GM04503 (cell line): Measurements from ENCODE around the gene QRFP.

Experiments used
- DNase-seq: peaks from one replicate; pipeline ENCODE4 v3.0.0-alpha.2; 2012; ENCODE audit warnings: low read depth

Gene QRFP

GRCh38 chr9:130904070-130905044 is 7.7 kb upstream of the QRFP start:
- DNase-seq = no peak

- DNase-seq = no peak
Measured at GRCh38 chr9:130903194-130904069, 6.8 kb upstream of the QRFP start.

- no peak for DNase-seq
Measured at GRCh38 chr9:130902204-130903185, 5.9 kb upstream of the QRFP start.

GRCh38 chr9:130901498-130902203 is 5.0 kb upstream of the QRFP start:
- DNase-seq = no peak

- DNase-seq = no peak
Measured at GRCh38 chr9:130900701-130901497, 4.3 kb upstream of the QRFP start.

GRCh38 chr9:130899051-130899748 is 2.6 kb upstream of the QRFP start:
- no peak for DNase-seq

- DNase-seq = no peak
Measured at GRCh38 chr9:130898552-130898852, 1.9 kb upstream of the QRFP start.

GRCh38 chr9:130897848-130898551 is 1.4 kb upstream of the QRFP start:
- no peak for DNase-seq

- no peak for DNase-seq
Measured at GRCh38 chr9:130897105-130897751, 616 bp upstream of the QRFP start.

- no peak for DNase-seq
Measured at GRCh38 chr9:130895481-130896232, 955 bp downstream of the QRFP start.

- DNase-seq = no peak
Measured at GRCh38 chr9:130895038-130895437, 1.6 kb downstream of the QRFP start.

- no peak for DNase-seq
Measured at GRCh38 chr9:130894546-130894945, 2.1 kb downstream of the QRFP start.

- DNase-seq = no peak
Measured at GRCh38 chr9:130893341-130894101, 3.1 kb downstream of the QRFP start.

- no peak for DNase-seq
Measured at GRCh38 chr9:130892477-130893304, 3.9 kb downstream of the QRFP start.

- no peak for DNase-seq
Measured at GRCh38 chr9:130891688-130892476, 4.7 kb downstream of the QRFP start.
